HG02943 (cell line): ENCODE measurements around the gene SMG7.
A peak's percentile ranks its signal among the peaks of the same experiment; 100 is the strongest.

Experiments
- ATAC-seq: cut with Tn5 transposase; IDR thresholded peaks from one replicate; pipeline ENCODE4 v1.9.1; 2021; ENCODE audit warnings: mild to moderate bottlenecking, low read depth, moderate library complexity; ENCODE audit not compliant: unreplicated experiment

The SMG7 gene

GRCh38 chr1:183470147-183470960, 1.9 kb upstream of the SMG7 start:
- no peak for ATAC-seq

DNA sequence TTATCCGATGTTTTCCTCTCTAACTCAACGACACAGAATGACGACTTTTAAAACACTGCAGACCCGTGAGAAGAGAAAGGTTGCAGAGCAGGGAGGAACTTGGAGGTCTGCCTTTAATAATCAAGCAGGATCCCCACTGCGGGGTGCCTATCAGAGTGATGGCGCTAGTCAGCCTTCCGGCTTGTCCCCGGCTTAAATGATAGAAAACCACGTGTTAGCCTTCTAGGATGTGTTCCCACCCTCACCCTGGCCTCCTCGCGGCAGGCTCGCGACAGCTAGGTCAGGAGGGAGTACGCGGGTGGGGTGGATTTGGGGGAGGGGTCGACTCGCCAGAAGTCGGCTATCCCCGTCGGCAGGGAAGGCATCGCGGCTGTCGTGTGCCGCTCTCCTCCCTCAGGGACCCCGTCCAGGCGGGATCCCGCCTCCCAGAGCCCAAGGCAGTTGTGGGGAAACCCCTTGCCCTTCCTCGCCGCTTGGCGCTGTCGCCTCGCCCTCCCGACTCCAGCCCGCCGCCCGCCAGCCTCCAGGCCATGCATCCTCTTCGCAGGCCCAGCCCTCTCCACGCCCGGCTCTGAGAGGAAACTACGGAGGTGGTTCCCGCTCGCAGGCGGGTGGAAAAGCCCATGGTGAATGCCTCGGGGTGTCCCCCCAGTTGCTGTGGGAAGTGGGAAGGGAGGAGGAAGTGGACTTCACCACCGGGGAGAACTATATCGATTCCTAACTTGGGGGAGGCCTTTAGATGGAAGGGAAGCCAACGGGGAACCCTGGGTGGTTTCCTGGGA, 1.1 kb upstream of the SMG7 start:
- ATAC-seq = peak; percentile 15

- ATAC-seq = peak; percentile 48
These were observed 384 bp upstream of the SMG7 start for GRCh38 chr1:183471743-183472487.

DNA sequence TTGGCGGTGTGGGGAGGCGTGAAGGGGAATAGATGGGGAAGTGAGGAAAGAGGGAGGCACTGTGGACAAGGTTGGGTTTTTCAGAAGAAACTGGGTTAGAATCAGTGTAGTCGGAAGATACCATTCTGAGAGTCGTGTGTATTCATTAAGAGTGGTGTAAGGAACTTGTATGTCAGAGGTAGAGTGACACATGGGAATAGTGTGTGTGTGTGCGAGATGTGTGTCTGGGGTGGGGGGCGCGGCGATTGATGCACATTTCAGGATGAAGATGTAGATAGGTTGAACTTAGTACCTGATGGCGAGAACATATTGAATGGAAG, 878 bp downstream of the SMG7 start:
- ATAC-seq = no peak

DNA sequence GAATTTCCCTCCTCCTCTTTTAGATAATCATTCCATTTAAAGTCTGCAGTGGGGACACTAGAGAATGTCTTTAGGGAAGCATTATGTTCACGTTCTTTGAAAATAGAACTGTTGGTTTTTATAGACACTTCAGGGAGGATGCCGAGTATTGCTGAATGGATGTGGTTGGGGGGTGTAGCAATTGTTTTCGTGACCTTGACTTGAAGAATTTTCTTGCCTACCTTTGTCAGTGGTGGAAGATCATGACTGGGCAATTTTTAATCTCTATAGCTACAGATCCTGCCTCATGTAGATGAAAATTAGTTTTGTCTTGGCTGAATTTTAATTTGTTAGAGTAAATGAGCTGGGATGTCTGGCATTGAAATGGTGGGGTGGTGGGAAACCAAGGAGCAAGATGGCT, 3.8 kb downstream of the SMG7 start:
- no peak for ATAC-seq

DNA sequence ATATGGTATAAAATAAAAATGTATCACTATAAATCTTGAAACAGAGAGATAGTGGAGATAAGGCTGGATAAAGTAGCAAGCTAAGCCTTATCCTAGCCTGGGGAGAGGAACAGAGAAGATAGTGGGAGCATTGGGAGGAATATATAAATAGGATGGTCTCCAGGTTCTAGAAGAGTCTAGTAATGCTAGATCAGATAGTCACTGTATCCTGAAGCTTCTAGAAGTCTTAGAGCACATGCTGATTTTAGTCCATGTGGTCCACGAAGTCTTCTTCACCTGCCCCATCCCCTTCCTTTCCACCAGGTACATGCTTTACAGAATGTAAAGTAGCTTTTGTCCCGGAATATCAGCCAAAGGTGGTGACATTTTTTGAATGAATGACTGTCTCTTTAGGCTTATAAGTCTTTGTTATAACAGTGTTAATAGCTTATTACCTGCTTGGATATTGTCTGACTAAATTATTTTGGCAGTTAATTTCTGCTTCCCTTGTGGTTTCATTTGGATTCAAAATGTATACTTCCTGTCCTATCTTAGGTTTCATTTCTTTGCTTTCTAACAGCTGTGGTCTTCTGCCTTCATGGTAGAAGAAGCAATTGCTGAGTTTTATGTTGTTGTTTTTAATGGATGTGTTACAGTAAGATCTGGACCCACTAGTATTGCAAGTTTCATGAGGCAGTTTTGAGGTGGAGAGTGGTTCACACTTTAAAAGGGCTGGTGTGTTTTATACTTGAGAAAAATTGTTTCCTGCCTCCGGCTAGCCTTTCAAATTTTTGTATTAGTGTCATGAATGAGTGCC, 5.9 kb downstream of the SMG7 start:
- ATAC-seq = peak; percentile 50

- no peak for ATAC-seq
These were observed 8.7 kb downstream of the SMG7 start for GRCh38 chr1:183480971-183481441.

DNA sequence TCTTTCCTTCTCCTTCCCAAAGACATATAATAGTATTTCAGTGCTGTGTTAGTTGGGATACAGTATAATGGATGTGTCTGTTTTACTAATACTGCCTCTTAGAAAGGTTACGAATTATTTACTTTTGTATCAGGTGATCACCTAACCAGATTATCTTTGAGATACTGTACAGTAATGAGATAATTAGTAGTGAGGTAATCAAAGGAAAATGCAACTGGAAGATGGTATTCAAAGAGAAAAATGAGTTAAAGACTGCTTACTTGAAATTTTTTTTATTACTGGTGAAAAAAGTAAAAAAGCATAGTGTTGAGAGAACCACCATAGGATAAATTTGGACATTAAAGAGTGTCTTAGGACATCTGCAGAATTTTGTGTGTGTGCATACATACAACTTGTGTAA, 10.9 kb downstream of the SMG7 start:
- no peak for ATAC-seq

DNA sequence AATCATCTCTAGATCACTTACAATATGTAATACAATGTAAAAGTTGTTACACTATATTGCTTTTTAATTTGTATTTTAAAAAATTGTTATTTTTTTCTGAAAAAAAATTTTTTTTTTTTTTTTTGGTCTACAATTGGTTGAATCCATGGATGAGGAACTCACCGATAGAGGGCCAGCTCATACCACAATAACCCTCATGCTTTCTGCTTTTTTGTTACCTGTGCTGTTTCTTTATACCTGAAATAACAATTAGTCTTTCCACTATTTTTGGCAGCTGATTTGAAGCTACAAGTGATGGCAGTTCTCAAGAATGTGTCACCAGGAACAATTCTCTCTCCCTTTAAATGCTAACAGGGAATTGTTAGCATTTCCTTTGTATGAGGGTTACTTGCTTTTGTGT, 12.0 kb downstream of the SMG7 start:
- no peak for ATAC-seq

DNA sequence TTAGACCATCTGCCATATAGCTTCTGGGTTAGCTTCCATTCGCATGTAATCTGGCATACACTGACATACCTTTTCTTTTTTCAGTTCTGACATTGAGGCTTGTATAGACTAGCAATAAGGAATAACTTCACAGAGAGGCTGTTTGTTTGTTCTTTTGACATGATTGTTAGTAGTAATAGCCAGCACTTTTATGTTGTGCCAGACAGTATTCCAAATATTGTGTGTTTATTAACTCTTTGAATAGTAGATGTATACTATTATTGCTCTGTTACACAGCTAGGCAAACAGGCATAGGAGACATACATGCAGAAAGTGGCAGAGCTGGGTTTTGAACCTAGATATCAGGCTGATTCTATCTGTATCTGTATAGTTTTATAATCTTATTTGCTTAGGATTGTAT, 12.6 kb downstream of the SMG7 start:
- no peak for ATAC-seq

DNA sequence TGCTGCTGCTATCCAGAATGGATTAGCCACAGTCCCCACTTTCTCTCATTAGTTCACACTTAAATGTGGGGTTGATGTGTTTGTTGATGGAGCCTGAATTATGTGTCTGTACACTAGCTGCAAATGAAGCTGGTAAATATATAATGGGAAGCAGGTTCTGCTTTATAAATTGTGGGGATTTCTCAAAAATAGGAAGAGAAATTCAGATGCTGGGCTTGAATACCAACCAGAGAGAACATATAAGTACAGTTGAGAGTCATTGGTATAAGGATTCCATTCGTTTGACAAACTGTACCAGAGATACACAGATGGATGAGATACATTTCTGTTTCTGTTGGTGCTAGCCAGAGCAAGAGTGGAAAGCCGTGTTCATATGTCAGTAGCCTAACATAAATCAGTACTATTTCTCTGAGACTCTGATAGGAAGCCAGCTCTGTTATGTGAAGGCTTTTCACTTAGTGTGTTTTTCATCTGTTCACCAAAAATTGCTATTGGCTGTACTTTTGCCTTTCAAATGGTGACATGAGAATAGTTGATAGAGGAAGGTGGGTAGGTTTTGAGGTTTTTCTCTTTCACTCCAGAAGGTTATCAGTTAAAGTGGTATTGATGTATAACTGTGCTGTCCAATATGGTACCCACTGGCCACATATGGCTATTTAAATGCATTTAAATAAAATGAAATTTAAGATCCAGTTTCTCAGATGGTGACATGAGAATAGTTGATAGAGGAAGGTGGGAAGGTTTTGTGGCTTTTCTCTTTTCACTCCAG, 15.6 kb downstream of the SMG7 start:
- ATAC-seq = no peak

GRCh38 chr1:183490932-183491331, 18.6 kb downstream of the SMG7 start:
- no peak for ATAC-seq

- ATAC-seq = no peak
These were observed 21.4 kb downstream of the SMG7 start for GRCh38 chr1:183493540-183494245.

GRCh38 chr1:183495420-183495819, 23.1 kb downstream of the SMG7 start:
- no peak for ATAC-seq

- no peak for ATAC-seq
These were observed 24.9 kb downstream of the SMG7 start for GRCh38 chr1:183497218-183497617.

- no peak for ATAC-seq
These were observed 26.2 kb downstream of the SMG7 start for GRCh38 chr1:183498342-183498991.

DNA sequence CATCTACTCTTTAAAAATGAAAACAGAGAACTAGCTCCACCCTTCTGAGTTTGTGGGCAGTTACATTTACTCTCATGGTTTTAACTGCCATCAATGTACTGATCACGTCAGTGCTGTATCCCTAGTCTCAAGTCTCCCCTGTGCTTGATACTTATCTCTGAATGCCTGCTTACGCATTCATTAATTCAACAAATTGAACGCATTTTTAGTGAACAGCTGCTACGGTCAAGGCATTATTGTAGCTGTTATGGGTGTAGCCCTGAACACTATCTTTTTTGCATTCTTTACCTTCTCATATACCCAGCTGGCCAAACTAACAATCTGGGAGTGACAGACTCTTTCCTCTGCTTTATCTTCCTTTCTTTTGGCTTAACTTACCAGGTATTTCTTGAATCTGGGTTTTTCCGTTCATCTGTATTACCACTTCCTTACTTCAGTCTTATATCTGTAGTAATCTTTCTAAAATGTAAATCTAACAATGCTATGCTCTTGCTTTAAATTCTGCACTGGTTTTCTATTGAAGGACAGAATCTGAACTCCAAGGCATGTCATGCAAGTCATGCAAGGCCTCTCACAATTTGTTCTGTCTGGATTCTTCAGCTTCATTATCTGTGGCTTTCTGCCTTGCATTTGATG, 33.3 kb downstream of the SMG7 start:
- ATAC-seq = no peak

GRCh38 chr1:183506561-183506960, 34.3 kb downstream of the SMG7 start:
- no peak for ATAC-seq
